Mammary epithelial cell (primary cell): ENCODE data around the gene INAVA.

Experiments used
- CTCF ChIP-seq, 2 donors: IDR thresholded peaks in 1 of 2; conservative IDR thresholded peaks in 1 of 2; 2 replicates each; pipeline ENCODE4 v1.5.1; 2011 to 2012; ENCODE audit warnings: inconsistent platforms in 2 of 2, low read length in 2 of 2, mild to moderate bottlenecking in 2 of 2, control low read depth in 1 of 2, low read depth in 1 of 2; ENCODE audit not compliant: insufficient read depth in 1 of 2; ENCODE audit errors: extremely low read depth in 1 of 2
- EZH2 ChIP-seq: IDR thresholded peaks from 2 replicates; pipeline ENCODE4 v1.6.1; 2012; ENCODE audit warnings: low read length, inconsistent platforms, borderline replicate concordance

DNA sequence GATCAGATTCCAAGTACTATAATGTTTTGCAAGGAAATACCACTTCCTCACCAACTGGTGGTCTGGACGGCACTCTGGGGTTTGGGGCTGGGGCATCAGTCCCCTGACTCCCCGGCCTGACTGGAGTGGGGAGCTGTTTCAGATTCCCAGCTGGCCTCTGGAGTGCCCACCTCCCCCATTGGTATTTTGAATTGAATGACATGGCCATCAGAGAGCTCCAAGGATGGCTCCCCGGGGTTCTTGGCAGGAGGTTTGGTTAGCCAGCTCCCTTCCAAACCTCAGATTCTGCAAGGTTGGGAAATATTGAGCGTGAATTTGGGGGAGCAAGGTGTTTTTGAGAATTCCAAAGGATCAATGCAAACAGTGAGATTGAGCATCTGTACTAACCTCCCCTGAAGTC, 2.2 kb upstream of the INAVA start:
- no peak for TF ChIP-seq CTCF (conservative IDR thresholded peaks at IDR 0.05 in 1 of 2, IDR thresholded peaks at IDR 0.05 in 1 of 2; ENCODE audit: extremely low read depth in 1 of 2, insufficient read depth in 1 of 2, low read depth in 1 of 2, low read length in 2 of 2)
- TF ChIP-seq EZH2, result no peak
